HG03108 (cell line): ENCODE measurements around the gene WFDC6.
"Not testable (repeated sequence)": the region's sequence is repeated elsewhere in the genome, so short reads cannot be mapped to it uniquely, and the experiment has no call there.

Experiments
- ATAC-seq: cut with Tn5 transposase; IDR thresholded peaks from one replicate; pipeline ENCODE4 v1.9.1; 2021; ENCODE audit warnings: moderate library complexity; ENCODE audit not compliant: unreplicated experiment

WFDC6 gene

DNA sequence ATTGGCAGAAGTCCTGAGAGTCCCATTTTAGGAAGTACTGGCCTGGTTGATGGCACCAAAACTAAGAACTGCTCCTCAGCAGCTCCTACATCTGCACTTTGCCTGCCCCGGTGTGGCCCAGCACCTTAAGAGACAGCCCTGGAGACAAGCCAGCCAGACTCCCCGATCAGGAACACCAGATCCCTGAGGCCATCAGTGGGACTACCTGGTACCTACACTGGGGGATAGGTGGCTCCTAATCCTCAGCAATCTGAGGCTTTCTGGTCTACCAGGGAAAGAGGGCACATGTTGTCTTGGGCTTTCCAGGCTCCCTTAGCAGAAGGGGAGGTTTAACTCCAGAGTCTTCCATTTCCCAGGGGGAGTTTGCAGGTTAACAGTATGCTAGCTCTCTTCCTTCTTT is at the start of gene WFDC6:
TSS of gene WFDC6 (minus strand) at position 101 of the 400 bp plus-strand sequence. CDS start at position 26, 75 bp downstream.
- ATAC-seq: no peak

DNA sequence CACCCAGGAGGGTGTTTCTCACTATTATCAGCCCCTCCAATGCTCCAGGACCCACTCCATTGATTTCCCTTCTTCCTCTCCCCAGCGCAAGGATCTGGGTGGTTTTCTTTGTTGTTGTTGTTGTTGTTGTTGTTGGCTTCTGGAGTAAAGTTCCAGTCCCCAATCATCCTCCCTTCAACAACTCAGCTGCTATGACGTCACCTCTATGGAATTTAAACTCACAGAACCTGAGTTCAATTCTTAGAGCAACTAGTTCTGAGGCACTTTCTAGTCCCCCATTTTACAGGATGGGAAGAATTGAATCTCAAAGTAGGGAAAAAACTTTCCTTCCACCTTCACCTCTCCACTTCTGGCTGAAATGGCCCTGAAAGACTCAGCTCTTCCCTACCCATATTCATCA is 49.5 kb upstream of the WFDC6 start:
- ATAC-seq: no peak

DNA sequence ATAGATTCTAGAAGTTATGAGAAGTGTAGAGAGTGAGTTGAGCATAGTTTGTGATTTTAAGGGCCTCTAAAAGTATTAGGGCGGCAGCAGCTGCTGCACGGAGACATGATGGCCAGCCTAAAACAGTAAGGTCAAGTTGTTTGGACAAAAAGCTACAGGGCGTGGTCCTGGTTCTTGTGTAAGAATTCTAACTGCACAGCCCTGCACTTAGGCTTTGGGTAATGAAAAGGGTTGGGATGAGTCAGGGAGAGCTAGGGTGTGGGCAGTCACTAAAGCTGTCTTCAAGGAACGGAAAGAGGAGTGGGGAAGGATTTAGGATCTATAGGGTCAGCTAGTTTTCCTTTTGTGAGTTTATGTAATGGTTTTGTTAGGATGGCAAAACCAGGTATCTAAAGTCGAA is 46.7 kb upstream of the WFDC6 start:
- ATAC-seq: not testable (repeated sequence)

DNA sequence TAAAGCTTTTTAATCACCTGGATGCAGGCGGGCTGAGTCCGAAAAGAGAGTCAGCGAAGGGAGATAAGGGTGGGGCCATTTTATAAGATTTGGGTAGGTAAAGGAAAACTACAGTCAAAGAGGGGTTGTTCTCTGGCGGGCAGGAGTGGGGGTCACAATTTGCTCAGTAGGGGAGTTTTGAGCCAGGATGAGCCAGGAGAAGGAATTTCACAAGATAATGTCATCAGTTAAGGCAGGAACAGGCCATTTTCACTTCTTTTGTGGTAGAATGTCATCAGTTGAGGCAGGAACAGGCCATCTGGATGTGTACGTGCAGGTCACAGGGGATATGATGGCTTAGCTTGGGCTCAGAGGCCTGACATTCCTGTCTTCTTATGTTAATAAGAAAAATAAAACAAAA is 45.0 kb upstream of the WFDC6 start:
- ATAC-seq: not testable (repeated sequence)

DNA sequence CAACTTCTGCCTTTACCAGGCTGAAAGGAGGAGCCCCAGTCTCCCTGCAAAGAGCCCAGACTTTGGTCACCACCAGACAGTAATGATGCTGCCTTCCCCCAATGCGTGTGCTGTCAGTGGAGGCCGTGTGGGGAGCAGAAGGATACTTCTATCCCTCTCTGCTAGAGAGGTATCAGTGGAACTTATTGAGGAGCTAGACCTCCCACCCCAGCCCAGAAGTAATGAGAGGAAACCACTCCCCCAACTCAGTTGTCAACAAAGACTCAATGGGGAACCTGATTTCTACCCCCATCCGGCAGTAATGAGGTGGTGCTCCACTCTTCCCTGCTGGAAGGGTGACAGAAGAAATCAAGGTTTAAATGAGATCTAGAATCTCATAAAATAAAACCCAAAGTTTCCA is 44.2 kb upstream of the WFDC6 start:
- no peak for ATAC-seq

DNA sequence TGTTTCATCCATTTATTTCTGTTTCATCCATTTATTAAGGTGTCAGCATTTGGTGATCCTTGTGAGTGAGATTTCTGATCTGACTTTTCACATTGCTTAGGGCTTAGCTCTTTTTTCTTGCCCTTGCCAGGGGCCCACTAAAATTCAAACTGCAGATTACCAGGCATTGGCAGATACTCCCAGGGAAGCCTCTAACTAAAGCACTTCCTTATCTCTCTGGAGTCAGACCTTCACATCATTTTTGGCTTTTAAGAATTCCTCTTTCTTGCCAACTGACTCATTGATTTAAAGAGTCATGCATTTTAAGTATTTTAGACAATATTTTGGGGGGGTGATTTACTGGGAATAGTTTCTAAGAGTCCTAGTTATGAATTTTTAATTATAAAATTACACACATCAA is 42.4 kb upstream of the WFDC6 start:
- ATAC-seq: no peak

DNA sequence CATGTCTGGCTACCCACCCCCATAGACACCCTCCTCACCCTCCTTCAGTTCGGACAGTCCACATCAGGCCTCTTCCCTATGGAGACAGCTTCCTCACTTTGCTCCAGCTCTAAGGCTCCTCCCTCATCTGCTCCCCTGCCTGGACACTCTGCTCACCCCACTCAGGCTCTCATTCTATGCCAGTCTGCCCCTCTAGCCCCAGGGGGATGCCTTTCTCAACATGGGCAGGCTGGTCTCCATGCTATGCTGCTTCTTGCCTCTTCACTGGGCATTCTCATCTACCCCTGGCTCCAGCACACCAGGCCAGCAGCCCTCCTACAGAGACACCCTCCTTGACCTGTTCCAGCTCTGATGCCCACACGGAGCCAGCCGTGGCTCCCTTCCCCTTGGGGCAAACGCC is 39.9 kb upstream of the WFDC6 start, which contains the start of gene WFDC8:
TSS of gene WFDC8 (minus strand) at position 101 of the 400 bp plus-strand sequence. CDS start at position 64, 37 bp downstream.
- ATAC-seq: no peak

DNA sequence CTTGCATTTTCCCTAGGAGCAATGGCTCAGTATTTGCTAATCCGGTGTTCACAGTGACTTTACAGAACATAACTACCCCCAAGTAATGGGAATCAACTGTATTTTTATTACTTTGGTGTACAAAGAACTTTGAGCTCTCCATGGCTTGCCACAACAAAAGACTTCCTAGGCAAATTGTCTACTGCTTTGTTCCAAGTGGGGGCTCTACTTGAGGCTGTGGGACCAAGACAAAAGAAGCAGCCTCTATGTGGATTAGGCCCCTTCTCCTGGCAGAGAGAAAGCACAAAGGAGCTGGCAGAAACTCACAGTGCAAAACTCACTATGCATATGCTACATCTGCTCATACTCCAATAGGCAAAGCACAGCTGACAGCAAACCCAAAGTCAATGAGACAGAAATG is 38.9 kb upstream of the WFDC6 start:
- no peak for ATAC-seq

DNA sequence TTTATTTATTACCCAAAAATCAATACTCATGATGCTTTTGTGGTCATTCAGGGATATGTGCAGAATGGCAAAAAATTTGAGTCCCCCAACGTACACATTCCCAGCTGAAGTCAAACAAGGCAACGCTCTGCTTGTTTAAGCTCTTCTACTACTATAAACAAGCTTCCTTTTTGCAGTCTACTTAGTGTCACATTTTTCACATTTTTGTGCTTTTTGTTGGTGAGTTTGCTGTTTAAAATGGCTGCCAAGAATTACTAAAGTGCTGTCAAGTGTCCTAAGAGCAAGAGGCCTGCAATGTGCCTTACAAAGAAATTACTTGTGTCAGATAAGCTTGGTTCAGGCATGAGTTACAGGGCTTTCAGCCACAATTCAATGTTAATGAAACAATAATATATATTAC is 37.7 kb upstream of the WFDC6 start:
- no peak for ATAC-seq

DNA sequence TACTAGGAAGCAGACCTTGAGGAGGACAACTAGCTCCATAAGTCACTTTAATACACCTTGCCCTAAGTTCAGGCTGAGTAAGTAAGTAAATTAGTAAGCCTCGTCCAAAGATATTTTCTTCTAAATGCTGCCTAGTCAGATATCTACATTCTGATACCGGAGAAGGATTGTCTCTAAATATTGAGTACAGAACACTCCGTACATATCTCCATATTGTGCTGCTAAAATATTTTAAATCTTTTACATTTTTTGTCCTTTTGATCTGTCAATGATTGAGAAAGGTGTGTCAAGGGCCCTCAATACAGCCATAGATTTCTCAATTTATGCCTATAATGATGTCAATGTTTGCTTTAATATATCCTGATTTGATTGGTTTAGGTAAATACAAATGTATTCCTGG is 36.6 kb upstream of the WFDC6 start:
- no peak for ATAC-seq

DNA sequence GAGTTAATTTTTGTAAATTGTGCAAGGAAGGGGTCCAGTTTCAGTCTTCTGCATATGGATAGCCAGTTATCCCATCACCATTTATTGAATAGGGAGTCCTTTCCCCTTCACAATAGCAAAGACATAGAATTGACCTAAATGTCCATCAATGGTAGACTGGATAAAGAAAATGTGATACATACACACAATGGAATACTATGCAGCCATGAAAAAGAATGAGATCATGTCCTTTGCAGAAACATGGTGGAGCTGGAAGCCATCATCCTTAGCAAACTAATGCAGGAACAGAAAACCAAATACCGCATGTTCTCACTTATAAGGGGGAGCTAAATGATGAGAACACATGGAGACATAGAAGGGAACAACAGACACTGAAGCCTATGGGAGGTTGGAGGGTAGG is 30.4 kb upstream of the WFDC6 start:
- ATAC-seq: not testable (repeated sequence)

DNA sequence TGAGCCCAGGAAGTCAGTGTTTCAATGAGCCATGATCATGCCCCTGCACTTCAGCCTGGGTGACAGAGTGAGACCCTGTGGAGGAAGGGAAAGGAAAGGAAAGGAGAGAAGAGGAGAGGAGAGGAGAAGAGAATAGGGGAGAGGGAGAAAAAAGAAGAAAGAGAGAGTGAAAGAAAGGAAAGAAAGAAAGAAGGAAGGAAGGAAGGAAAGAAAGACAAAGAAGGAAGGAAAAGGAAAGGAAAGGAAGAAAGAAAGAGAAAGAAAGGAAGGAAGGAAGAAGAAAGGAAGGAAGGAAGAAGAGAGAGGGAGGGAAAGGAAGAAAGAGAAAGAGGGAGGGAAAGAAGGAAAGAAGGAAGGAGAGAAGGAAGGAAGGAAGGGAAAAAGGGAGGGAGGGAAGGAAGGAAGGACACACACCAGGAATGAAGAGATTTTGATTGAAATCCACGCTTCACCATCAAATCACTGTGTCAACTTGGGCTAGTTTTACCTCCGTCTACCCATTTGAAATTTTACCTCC is 25.5 kb upstream of the WFDC6 start:
- no peak for ATAC-seq

DNA sequence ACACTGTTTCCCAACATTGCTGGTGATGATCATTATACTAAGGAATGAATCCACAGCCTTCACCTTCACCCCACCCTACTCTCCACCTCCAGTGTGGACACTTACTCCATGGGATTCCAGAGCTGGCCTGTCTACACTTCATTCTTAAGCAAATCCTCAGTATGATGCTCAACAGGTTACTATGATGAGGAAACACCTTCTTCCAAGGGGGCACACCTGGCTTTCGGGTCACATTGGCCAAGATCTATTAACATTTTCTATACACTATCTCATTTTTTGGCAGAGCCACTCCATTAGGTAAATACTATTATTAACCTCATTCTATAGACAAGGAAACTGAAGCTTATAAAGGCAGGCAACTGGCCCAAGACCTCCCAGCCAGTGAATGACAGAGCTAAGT is 15.9 kb upstream of the WFDC6 start:
- no peak for ATAC-seq

DNA sequence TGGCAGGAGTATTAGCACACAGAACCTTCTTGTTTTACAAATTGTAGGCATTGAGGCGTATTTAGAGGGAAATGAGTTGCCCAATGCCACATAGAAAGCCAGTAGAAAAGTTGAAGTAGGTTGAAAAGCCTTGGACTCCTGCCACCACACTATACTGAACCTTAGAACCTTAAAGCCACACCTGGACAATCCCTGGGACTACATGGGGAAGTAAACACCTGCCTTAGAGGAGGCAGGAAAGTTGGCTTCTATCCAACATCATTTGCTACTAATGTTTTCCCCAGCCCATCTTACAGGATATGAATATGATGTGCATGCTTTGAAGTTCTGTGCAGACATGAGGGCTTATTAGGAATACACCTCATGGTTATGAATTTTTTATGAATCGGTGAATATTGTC is 13.2 kb upstream of the WFDC6 start:
- no peak for ATAC-seq

DNA sequence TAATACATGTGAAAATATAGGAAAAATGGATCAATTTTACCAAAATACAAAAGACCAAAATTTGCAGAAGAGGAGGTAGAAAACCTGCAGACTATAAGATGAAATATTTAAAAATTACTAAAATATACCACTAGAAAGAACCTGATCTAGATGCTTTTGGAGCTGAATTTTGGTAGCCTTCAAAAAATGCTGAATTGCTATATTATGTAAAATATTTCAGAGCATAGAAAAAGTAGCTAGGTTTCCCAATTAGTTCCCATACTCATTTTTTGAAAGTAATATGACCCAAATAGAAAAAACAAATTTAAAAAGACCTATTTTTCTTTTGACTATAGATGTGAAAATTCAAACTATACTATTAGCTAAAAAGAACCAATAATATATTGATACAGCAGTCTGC is 11.5 kb upstream of the WFDC6 start:
- ATAC-seq: no peak

DNA sequence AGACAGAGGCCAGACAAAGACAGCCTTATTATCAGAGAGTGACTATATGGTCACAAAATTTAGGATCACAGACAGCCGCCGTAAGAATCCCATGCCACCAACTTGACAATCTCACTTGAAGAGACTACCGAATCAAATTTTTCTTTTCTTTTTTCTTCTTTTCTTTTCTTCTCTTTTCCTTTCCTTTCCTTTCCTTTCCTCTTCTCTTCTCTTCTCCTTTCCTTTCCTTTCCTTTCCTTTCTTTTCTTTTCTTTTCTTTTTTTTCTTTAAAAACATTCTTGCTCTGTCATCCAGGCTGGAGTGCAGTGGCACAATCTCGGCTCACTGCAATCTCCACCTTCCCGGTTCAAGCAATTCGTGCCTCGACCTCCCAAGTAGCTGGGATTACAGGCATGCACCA is 9.1 kb upstream of the WFDC6 start:
- no peak for ATAC-seq

DNA sequence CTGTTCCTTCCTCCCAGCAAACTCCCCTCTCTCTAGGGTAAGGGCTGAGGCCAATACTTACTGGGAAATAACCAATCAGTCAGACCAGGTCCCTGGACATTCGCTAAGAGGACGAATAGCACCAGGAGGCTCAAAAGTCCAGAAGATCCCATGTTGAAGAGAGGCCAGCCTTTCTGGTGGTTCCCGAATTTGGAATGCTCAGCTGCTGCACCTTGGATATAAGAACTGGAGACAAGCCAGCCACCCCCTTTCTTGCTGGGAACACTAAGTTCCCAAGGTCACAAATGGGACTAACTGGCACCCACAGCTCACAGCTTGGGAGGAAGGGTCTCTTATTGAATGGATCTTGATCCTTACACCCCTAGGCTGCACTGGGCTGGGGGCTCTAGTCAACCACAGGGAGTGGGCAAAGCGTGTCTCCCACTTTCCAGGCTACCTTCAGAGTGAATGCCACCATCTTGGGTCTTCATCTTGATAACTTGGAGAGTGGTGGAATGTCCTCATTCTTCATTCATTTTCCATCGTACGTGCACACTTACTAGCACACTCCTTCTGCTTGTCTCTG is 8.0 kb upstream of the WFDC6 start, which contains the start of gene EPPIN:
TSS of gene EPPIN (minus strand) at position 196 of the 565 bp plus-strand sequence. CDS start at position 152, 44 bp downstream.
- ATAC-seq: no peak

DNA sequence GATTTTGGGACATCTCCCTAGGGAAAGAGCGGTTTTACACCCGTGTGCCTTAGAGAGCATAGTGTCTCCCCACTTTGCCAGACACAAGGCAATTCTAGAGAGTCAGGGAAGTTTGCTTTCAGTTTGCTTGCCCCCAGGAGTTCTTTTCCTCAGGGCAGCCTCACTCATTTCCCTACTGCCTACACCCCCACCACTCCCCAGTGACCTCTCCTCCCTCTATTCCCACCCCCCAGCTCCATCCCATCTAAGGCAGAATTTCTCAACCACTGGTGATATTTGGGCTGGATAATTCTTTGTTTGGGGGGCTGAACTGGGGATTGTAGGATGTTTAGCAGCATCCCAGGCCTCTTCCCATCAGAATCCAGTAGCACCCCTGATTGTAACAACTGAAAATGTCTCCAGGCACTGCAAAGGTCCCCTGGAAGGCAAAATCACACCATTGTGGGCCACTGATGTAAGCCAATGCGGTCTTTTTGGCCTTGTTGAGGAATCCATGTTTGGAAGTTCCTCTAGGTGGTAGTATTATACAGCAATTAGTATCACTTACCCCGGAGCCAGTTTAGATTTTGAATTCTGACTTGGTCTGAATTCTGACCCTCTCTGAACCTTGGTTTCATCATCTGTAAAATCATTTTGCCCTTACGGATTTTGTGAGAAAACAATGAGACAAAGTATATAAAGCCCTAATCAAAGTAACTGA is 6.6 kb upstream of the WFDC6 start:
- ATAC-seq: no peak

DNA sequence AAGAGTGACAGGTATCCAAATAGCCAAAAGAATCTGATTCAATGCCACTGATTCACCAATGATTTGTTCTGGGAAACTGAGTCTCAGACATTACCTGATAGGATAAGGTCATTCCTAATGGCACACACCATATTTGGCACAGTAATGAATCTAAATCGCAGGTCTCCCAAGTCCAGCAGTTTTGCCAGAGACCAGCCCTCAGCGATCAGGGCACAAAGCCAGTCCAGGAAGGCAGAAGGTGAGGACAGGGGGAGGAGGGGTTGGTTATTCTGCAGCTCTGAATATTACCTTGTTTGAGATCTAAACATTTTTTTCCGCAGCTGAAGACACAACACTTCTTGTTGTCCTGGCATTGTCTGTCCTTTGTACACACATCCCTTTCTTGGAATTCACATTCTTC is 6.1 kb upstream of the WFDC6 start:
- no peak for ATAC-seq

DNA sequence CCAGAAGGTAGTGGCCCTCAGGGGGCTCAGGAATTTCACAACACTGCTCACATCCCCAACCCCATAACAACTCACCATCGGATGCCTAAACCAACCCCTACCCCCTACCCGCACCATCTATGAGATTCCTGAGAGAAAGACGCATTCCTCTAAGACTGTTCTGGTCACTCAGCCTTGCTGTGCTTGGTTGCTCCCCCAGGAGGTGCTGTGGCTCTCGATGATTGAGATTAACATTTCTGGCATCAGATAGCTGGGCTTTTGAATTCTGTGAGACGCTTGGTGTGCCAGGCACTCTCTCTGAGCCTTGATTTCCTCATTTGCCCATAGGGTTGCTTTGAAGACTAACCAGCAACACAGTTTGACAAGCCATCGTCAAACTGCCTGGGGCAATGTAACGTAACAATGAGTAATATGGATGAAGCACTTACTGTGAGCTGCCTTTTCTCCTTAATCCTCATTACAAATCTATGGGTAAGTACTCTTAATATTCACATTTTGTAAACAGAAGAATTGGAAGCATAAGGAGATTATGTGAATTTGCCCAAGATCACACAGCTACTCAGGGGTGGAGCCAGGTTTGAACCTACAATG is 978 bp downstream of the WFDC6 start:
- ATAC-seq: no peak

DNA sequence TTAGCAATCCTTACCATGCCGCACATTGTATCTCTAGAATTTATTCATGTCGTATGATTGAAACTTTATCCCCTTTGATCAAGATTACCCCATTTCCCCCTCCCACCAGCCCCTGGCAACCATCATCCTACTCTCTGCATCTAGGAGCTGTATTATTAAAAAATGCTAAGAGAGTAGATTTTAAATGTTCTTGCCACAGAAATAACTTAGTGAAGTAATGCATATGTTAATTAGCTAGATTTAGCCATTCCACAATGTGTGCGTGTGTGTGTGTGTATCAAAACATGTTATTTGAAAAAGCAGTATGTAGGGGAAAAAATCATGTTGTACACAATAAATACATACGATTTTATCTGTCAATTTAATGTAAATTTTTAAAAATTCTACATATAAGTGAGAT is 12.0 kb downstream of the WFDC6 start:
- ATAC-seq: no peak

DNA sequence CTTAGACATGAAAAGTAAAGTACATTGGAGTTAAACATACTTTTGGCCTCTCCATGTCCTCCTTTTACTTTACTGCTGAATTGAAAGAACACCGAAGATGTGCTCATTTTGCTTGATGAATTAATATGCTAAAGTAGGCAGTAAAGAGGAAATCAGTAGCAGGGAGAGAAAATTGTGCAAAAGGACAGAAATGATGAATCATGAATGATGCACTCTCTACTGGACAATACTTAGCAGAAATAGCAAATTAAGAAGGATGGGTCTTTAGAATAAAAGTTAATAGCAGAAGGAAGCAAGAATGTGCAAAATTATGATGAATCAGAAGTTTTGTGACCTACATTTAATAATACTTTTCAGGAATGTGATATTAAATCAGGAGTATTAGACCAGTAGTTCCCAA is 15.5 kb downstream of the WFDC6 start:
- ATAC-seq: no peak
